H9 (cell line): ENCODE data around the gene WASHC1. TPM values are rescaled to one million over a fixed set of nuclear protein-coding genes. Genes with fewer than 3 reads are reported as not detected.
A peak's percentile ranks its signal among the peaks of the same experiment; 100 is the strongest.
"Not testable (repeated sequence)": the region's sequence is repeated elsewhere in the genome, so short reads cannot be mapped to it uniquely, and the experiment has no call there.

Experiments used
- DNase-seq: peaks from one replicate; pipeline ENCODE4 v3.0.0-alpha.2; 2017
- H2AFZ ChIP-seq: one replicate; pipeline ENCODE4 v1.6.1; 2013; ENCODE audit warnings: mild to moderate bottlenecking, low read length, control low read depth, moderate library complexity
- H2AK5ac ChIP-seq: 2 replicates; pipeline ENCODE4 v1.6.1; 2013; ENCODE audit warnings: low read length, control low read depth, mixed read lengths; ENCODE audit not compliant: insufficient read length
- H2BK120ac ChIP-seq: one replicate; pipeline ENCODE4 v1.6.1; 2013; ENCODE audit warnings: low read depth, mild to moderate bottlenecking, low read length, control low read depth, inconsistent platforms; ENCODE audit not compliant: poor library complexity, severe bottlenecking
- H2BK12ac ChIP-seq: 2 replicates; pipeline ENCODE4 v1.6.1; 2013; ENCODE audit warnings: low read length, control low read depth, mixed read lengths, low read depth; ENCODE audit not compliant: insufficient read length
- H2BK15ac ChIP-seq: 2 replicates; pipeline ENCODE4 v1.6.1; 2013; ENCODE audit warnings: low read depth, low read length, control low read depth
- H2BK20ac ChIP-seq: one replicate; pipeline ENCODE4 v1.6.1; 2013; ENCODE audit warnings: low read depth, mild to moderate bottlenecking, low read length, control low read depth, inconsistent platforms; ENCODE audit not compliant: poor library complexity, severe bottlenecking
- H2BK5ac ChIP-seq: 2 replicates; pipeline ENCODE4 v1.6.1; 2013; ENCODE audit warnings: low read length, control low read depth, mixed read lengths; ENCODE audit not compliant: insufficient read length
- H3K14ac ChIP-seq: 2 replicates; pipeline ENCODE4 v1.6.1; 2013; ENCODE audit warnings: low read length, control low read depth; ENCODE audit not compliant: insufficient read depth
- H3K18ac ChIP-seq: 2 replicates; pipeline ENCODE4 v1.6.1; 2013; ENCODE audit warnings: low read depth, mild to moderate bottlenecking, mixed read lengths, low read length, control low read depth; ENCODE audit not compliant: insufficient read length
- H3K23ac ChIP-seq: 2 replicates; pipeline ENCODE4 v1.6.1; 2013; ENCODE audit warnings: low read length, control low read depth, mixed read lengths, low read depth; ENCODE audit not compliant: insufficient read length
- H3K23me2 ChIP-seq: 2 replicates; pipeline ENCODE4 v1.6.1; 2013; ENCODE audit warnings: low read depth, mild to moderate bottlenecking, mixed read lengths, low read length, control low read depth; ENCODE audit not compliant: insufficient read length, poor library complexity, severe bottlenecking
- H3K27ac ChIP-seq: 2 replicates; pipeline ENCODE4 v1.5.1; 2013; ENCODE audit warnings: low read length, control low read depth, mixed read lengths, low read depth; ENCODE audit not compliant: insufficient read length
- H3K27me3 ChIP-seq: 2 replicates; pipeline ENCODE4 v1.6.1; 2013; ENCODE audit warnings: low read length, control low read depth, inconsistent platforms; ENCODE audit not compliant: insufficient read depth
- H3K4ac ChIP-seq: 2 replicates; pipeline ENCODE4 v1.6.1; 2013; ENCODE audit warnings: low read depth, mild to moderate bottlenecking, control low read depth, inconsistent platforms, low read length, moderate library complexity
- H3K4me1 ChIP-seq: 2 replicates; pipeline ENCODE4 v1.6.1; 2013; ENCODE audit warnings: low read length, control low read depth, inconsistent platforms; ENCODE audit not compliant: insufficient read depth
- H3K4me2 ChIP-seq: 2 replicates; pipeline ENCODE4 v1.6.1; 2013; ENCODE audit warnings: low read length, control low read depth, mixed read lengths; ENCODE audit not compliant: insufficient read length, insufficient read depth
- H3K56ac ChIP-seq: 2 replicates; pipeline ENCODE4 v1.6.1; 2013; ENCODE audit warnings: low read depth, mild to moderate bottlenecking, mixed read lengths, low read length, control low read depth; ENCODE audit not compliant: insufficient read length
- H3K79me1 ChIP-seq: 2 replicates; pipeline ENCODE4 v1.6.1; 2013; ENCODE audit warnings: low read depth, mild to moderate bottlenecking, moderate library complexity, low read length, control low read depth, inconsistent platforms; ENCODE audit not compliant: insufficient read depth, poor library complexity, severe bottlenecking
- H3K79me2 ChIP-seq: 2 replicates; pipeline ENCODE4 v1.6.1; 2013; ENCODE audit warnings: low read length, control low read depth, inconsistent platforms; ENCODE audit not compliant: insufficient read depth
- H3K9ac ChIP-seq: 2 replicates; pipeline ENCODE4 v1.6.1; 2013; ENCODE audit warnings: low read length, control low read depth, mixed read lengths; ENCODE audit not compliant: insufficient read length; ENCODE audit errors: extremely low read depth
- H3K9me3 ChIP-seq: one replicate; pipeline ENCODE4 v1.6.1; 2013; ENCODE audit warnings: low read depth, low read length, inconsistent platforms; ENCODE audit not compliant: control insufficient read depth
- H3T11ph ChIP-seq: one replicate; pipeline ENCODE4 v1.6.1; 2013; ENCODE audit warnings: mild to moderate bottlenecking, low read length, control low read depth, inconsistent platforms
- H4K20me1 ChIP-seq: one replicate; pipeline ENCODE4 v1.6.1; 2013; ENCODE audit not compliant: control insufficient read depth, insufficient read length, insufficient read depth
- H4K5ac ChIP-seq: 2 replicates; pipeline ENCODE4 v1.6.1; 2013; ENCODE audit warnings: low read depth, mild to moderate bottlenecking, mixed read lengths, low read length, control low read depth; ENCODE audit not compliant: insufficient read length
- H4K8ac ChIP-seq: replicated peaks from 2 replicates; pipeline ENCODE4 v1.6.1; 2013; ENCODE audit warnings: low read length, control low read depth, mixed read lengths, low read depth; ENCODE audit not compliant: insufficient read length
- H4K91ac ChIP-seq: 2 replicates; pipeline ENCODE4 v1.6.1; 2013; ENCODE audit warnings: low read depth, mild to moderate bottlenecking, moderate library complexity, mixed read lengths, low read length, control low read depth; ENCODE audit not compliant: insufficient read length
- H3K27ac Mint-ChIP-seq, 3 experiments: 2 replicates in 2 of 3; 3 replicates in 1 of 3; pipeline ENCODE4 v1.8.0; 2020 to 2021; ENCODE audit warnings: mixed read lengths in 3 of 3, mild to moderate bottlenecking in 1 of 3, moderate library complexity in 1 of 3
- H3K27me3 Mint-ChIP-seq: 2 replicates; pipeline ENCODE4 v1.8.0; 2021; ENCODE audit warnings: low read depth, mild to moderate bottlenecking, moderate library complexity, mixed read lengths
- H3K36me3 Mint-ChIP-seq, 3 experiments: 2 replicates in 2 of 3; 3 replicates in 1 of 3; pipeline ENCODE4 v1.8.0; 2020 to 2021; ENCODE audit warnings: low read depth in 3 of 3, mixed read lengths in 3 of 3; ENCODE audit not compliant: insufficient read depth in 1 of 3
- H3K4me1 Mint-ChIP-seq, 2 experiments: 2 replicates each; pipeline ENCODE4 v1.8.0; 2020; ENCODE audit warnings: mixed read lengths in 2 of 2
- H3K4me3 Mint-ChIP-seq, 2 experiments: 2 replicates in 1 of 2; 3 replicates in 1 of 2; pipeline ENCODE4 v1.8.0; 2020 to 2021; ENCODE audit warnings: mild to moderate bottlenecking in 2 of 2, mixed read lengths in 2 of 2, moderate library complexity in 1 of 2
- H3K9me3 Mint-ChIP-seq, 2 experiments: 2 replicates in 1 of 2; 3 replicates in 1 of 2; pipeline ENCODE4 v1.8.0; 2020; ENCODE audit warnings: mild to moderate bottlenecking in 2 of 2, mixed read lengths in 2 of 2, moderate library complexity in 1 of 2
- WGBS: extraction: QIAGEN DNeasy Blood & Tissue Kit; methylation state at CpG from one replicate; pipeline ENCODE4 v1.1.7; 2013; ENCODE audit warnings: missing lambda C conversion rate, low lambda C conversion rate, mixed read lengths; ENCODE audit not compliant: insufficient read length; ENCODE audit errors: extremely low coverage; 5-methylcytosine and 5-hydroxymethylcytosine counted together
- total RNA-seq: library from RNA; stranded (reverse); gene quantifications from 2 replicates; pipeline ENCODE4 v1.2.1, GENCODE V29; 2021

Gene WASHC1
- total RNA-seq, 1 experiment from 2014 or later: 9.2 TPM

DNA sequence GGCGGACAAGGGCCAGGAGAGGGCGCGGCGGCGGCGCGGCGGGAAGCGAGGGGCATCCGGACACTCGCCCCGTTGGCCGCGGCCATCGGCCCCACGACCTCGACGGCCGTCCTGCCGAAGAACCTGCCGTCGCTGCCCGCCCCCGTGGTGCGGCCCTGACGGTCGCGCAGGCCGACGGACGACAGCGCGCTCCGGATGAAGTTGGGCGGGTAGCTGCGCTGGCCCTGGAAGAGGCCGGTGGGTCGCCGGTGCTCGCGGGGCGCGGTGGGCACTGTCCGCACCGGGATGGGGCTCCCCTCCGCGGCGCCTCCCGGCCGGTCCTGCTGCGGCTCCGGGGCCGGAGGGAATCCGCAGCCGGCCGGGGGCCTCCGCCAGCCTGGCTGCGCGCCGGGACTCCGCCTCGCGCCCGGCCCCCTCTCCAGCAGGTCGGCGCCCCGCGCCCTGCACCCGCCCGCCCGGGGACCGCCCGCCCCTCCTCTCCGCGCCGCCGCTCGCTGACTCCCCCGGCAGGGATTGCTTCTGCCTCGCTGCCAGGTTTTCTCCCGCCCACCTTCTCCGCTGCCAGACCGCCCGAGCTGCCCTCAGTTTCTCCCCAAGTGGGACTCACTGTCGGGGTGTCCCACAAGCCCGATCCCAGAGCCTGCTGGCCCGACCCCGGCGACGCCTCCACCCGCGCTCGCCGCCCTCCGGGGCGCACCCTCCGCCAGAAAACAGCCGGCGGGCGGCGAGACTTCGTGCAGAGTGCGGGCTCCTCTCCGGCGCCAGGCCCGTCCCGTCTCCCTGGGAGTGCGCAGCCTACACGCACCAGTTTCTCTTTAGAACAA, 44.0 kb upstream of the WASHC1 start:
- H2BK12ac ChIP-seq, H3K27ac Mint-ChIP-seq, H2BK5ac ChIP-seq, H4K8ac ChIP-seq, H2AK5ac ChIP-seq, H3K4me1 Mint-ChIP-seq, H3K56ac ChIP-seq, H2BK20ac ChIP-seq, H2AFZ ChIP-seq, H3K79me2 ChIP-seq, H3K27ac ChIP-seq, H3K9me3 ChIP-seq, H3K14ac ChIP-seq, H4K20me1 ChIP-seq, H3K79me1 ChIP-seq, H3T11ph ChIP-seq, H4K5ac ChIP-seq, H3K9me3 Mint-ChIP-seq, H3K27me3 ChIP-seq, H3K4ac ChIP-seq, H2BK15ac ChIP-seq, H3K23ac ChIP-seq, H3K9ac ChIP-seq, H4K91ac ChIP-seq, H3K23me2 ChIP-seq, H3K18ac ChIP-seq, H2BK120ac ChIP-seq, H3K36me3 Mint-ChIP-seq, H3K4me1 ChIP-seq: not testable (repeated sequence)
- no CpG with 5 or more reads among the region's 109 CpGs for whole genome bisulfite sequencing
- peak; percentile 36 for DNase-seq
- peak overlapping the region; percentile 46 for H3K4me2 ChIP-seq
- peak overlapping the region; percentile 62 to 81 for H3K4me3 Mint-ChIP-seq
- H3K27me3 Mint-ChIP-seq: peaks cover 43% of the 10 kb centered on the region

GRCh38 chr9:63031-63629, 33.9 kb upstream of the WASHC1 start:
- not testable (repeated sequence) for H3K23me2 ChIP-seq, H3K4me3 Mint-ChIP-seq, H2BK20ac ChIP-seq

More at GRCh38 chr9:63031-63629, 33.9 kb upstream of the WASHC1 start:
- H3K79me2 ChIP-seq, H3K27me3 ChIP-seq, H3K9ac ChIP-seq, H3K9me3 Mint-ChIP-seq, H2BK12ac ChIP-seq, H2BK15ac ChIP-seq, H3K4me1 ChIP-seq, H4K5ac ChIP-seq, H3K18ac ChIP-seq, H4K8ac ChIP-seq, H3K4me2 ChIP-seq, H4K91ac ChIP-seq, H2AFZ ChIP-seq, H2BK120ac ChIP-seq, H4K20me1 ChIP-seq, H3K27ac ChIP-seq, H3K14ac ChIP-seq, H2BK5ac ChIP-seq, H3K27ac Mint-ChIP-seq, H3K23ac ChIP-seq, H3T11ph ChIP-seq, H3K36me3 Mint-ChIP-seq, H3K79me1 ChIP-seq, H3K9me3 ChIP-seq, H3K4me1 Mint-ChIP-seq, H3K56ac ChIP-seq, DNase-seq, H3K4ac ChIP-seq, H2AK5ac ChIP-seq: not testable (repeated sequence)
- WGBS: no CpG with 5 or more reads among the region's 10 CpGs
- H3K27me3 Mint-ChIP-seq: peaks cover 18% of the 10 kb centered on the region
